D721Med (cell line): Measurements from ENCODE around the gene CASP3.
"Not testable (repeated sequence)": the region's sequence is repeated elsewhere in the genome, so short reads cannot be mapped to it uniquely, and the experiment has no call there.

Experiments
- DNase-seq: peaks from one replicate; pipeline ENCODE4 v3.0.0; 2011; ENCODE audit warnings: low spot score; ENCODE audit not compliant: insufficient read length
- FAIRE-seq: peaks from 2 replicates; lab custom pipeline; 2011; peaks lifted over from hg19 to GRCh38; lab: Jason Lieb, UNC
- CTCF ChIP-seq: IDR thresholded peaks from 2 replicates; pipeline ENCODE4 v1.5.1; 2012; ENCODE audit warnings: mild to moderate bottlenecking, control low read depth; ENCODE audit not compliant: insufficient read depth; ENCODE audit errors: missing control alignments

CASP3 gene

GRCh38 chr4:184632842-184633241, 16.4 kb downstream of the CASP3 start:
- DNase-seq = no peak
- no peak for FAIRE-seq
- TF ChIP-seq CTCF = no peak

GRCh38 chr4:184628103-184628502, 21.1 kb downstream of the CASP3 start:
- TF ChIP-seq CTCF = no peak
- no peak for DNase-seq
- FAIRE-seq = no peak

GRCh38 chr4:184625783-184626596, 23.3 kb downstream of the CASP3 start:
- not testable (repeated sequence) for FAIRE-seq

GRCh38 chr4:184624972-184625554, 24.2 kb downstream of the CASP3 start:
- FAIRE-seq (no peak), DNase-seq (no peak)
- TF ChIP-seq CTCF = no peak

More at GRCh38 chr4:184625783-184626596, 23.3 kb downstream of the CASP3 start:
- not testable (repeated sequence) for DNase-seq

GRCh38 chr4:184624504-184624903, 24.7 kb downstream of the CASP3 start:
- not testable (repeated sequence) for FAIRE-seq, DNase-seq

- TF ChIP-seq CTCF = no peak
- DNase-seq (no peak), FAIRE-seq (no peak)
Measured at GRCh38 chr4:184621518-184621917, 27.7 kb downstream of the CASP3 start.

GRCh38 chr4:184620212-184620867, 28.9 kb downstream of the CASP3 start:
- DNase-seq (no peak), FAIRE-seq (no peak)
- no peak for TF ChIP-seq CTCF
